MM.1S (cell line): ENCODE data around the gene GPR34.

Experiments used
- DNase-seq: peaks from one replicate; pipeline ENCODE4 v3.0.0-alpha.2; 2015
- H2AFZ ChIP-seq: fragments of 300-600 bp; sonication (generic); 2 replicates; pipeline ENCODE4 v1.6.0; 2016; ENCODE audit warnings: antibody characterized with exemption, low read length
- H3F3A ChIP-seq: fragments of 300-600 bp; sonication (generic); 2 replicates; pipeline ENCODE4 v1.6.1; 2016; ENCODE audit warnings: mild to moderate bottlenecking, antibody characterized with exemption, low read length, moderate library complexity, mixed read lengths; ENCODE audit not compliant: insufficient read depth
- H3K27ac ChIP-seq: fragments of 300-600 bp; sonication (generic); 2 replicates; pipeline ENCODE4 v1.5.1; 2016; ENCODE audit warnings: mild to moderate bottlenecking, low read length
- H3K27me3 ChIP-seq: fragments of 300-600 bp; sonication (generic); replicated peaks from 2 replicates; pipeline ENCODE4 v1.6.0; 2016; ENCODE audit warnings: low read length; ENCODE audit not compliant: insufficient read depth
- H3K36me3 ChIP-seq: fragments of 300-600 bp; sonication (generic); replicated peaks from 2 replicates; pipeline ENCODE4 v1.6.1; 2016; ENCODE audit warnings: mild to moderate bottlenecking, low read length, mixed read lengths; ENCODE audit not compliant: insufficient read depth
- H3K4me1 ChIP-seq: fragments of 300-600 bp; sonication (generic); 2 replicates; pipeline ENCODE4 v1.6.1; 2016; ENCODE audit warnings: low read length, mixed read lengths
- H3K4me2 ChIP-seq: fragments of 300-600 bp; sonication (generic); 2 replicates; pipeline ENCODE4 v1.6.0; 2016; ENCODE audit warnings: low read depth, low read length
- H3K4me3 ChIP-seq: fragments of 300-600 bp; sonication (generic); 2 replicates; pipeline ENCODE4 v1.5.1; 2016; ENCODE audit warnings: low read length, mixed read lengths
- H3K79me2 ChIP-seq: fragments of 300-600 bp; sonication (generic); 2 replicates; pipeline ENCODE4 v1.6.1; 2016; ENCODE audit warnings: mixed run types, low read length, mixed read lengths
- H3K9ac ChIP-seq: fragments of 300-600 bp; sonication (generic); 2 replicates; pipeline ENCODE4 v1.6.1; 2016; ENCODE audit warnings: low read length, mixed read lengths
- H3K9me2 ChIP-seq: fragments of 300-600 bp; sonication (generic); replicated peaks from 2 replicates; pipeline ENCODE4 v1.6.1; 2016; ENCODE audit warnings: mild to moderate bottlenecking, low read length, mixed read lengths; ENCODE audit not compliant: insufficient read depth
- H3K9me3 ChIP-seq: fragments of 300-600 bp; sonication (generic); replicated peaks from 2 replicates; pipeline ENCODE4 v1.6.1; 2016; ENCODE audit warnings: mild to moderate bottlenecking, low read length, mixed read lengths; ENCODE audit not compliant: insufficient read depth
- H4K20me1 ChIP-seq: fragments of 300-600 bp; sonication (generic); 2 replicates; pipeline ENCODE4 v1.6.1; 2016; ENCODE audit warnings: mild to moderate bottlenecking, low read length, moderate library complexity, mixed read lengths; ENCODE audit not compliant: insufficient read depth
- CTCF ChIP-seq: fragments of 300-600 bp; sonication (generic); IDR thresholded peaks from 2 replicates; pipeline ENCODE4 v1.5.1; 2016; ENCODE audit warnings: antibody characterized with exemption, low read length, mixed read lengths
- EZH2 ChIP-seq: fragments of 300-600 bp; sonication (generic); optimal IDR thresholded peaks from 2 replicates; pipeline ENCODE3; 2017; ENCODE audit warnings: low read depth, mild to moderate bottlenecking, antibody characterized with exemption, low read length, mixed read lengths
- EZH2phosphoT487 ChIP-seq: fragments of 300-600 bp; sonication (generic); IDR thresholded peaks from 2 replicates; pipeline ENCODE4 v1.6.1; 2018; ENCODE audit warnings: antibody characterized with exemption, low read length

GPR34 gene

GRCh38 chrX:41708486-41708885 is 19.7 kb downstream of the GPR34 start:
- H3K36me3 ChIP-seq: no peaks in the 10 kb centered on the region
- no peak for DNase-seq
- no peak overlapping the region for H3K4me2 ChIP-seq
- H3K4me3 ChIP-seq: no peak overlapping the region
- TF ChIP-seq EZH2 (no peak), CTCF (no peak), EZH2phosphoT487 (no peak)
- peaks cover 8% of the 10 kb centered on the region for H3K4me1 ChIP-seq
- H3F3A ChIP-seq: no peaks in the 10 kb centered on the region
- H3K27me3 ChIP-seq: no peaks in the 10 kb centered on the region
- H3K9me2 ChIP-seq: no peaks in the 10 kb centered on the region
- H3K9ac ChIP-seq: no peak overlapping the region
- no peaks in the 10 kb centered on the region for H4K20me1 ChIP-seq
- no peak overlapping the region for H3K27ac ChIP-seq
- no peak overlapping the region for H2AFZ ChIP-seq
- H3K79me2 ChIP-seq: no peaks in the 10 kb centered on the region
- H3K9me3 ChIP-seq: no peaks in the 10 kb centered on the region

DNA sequence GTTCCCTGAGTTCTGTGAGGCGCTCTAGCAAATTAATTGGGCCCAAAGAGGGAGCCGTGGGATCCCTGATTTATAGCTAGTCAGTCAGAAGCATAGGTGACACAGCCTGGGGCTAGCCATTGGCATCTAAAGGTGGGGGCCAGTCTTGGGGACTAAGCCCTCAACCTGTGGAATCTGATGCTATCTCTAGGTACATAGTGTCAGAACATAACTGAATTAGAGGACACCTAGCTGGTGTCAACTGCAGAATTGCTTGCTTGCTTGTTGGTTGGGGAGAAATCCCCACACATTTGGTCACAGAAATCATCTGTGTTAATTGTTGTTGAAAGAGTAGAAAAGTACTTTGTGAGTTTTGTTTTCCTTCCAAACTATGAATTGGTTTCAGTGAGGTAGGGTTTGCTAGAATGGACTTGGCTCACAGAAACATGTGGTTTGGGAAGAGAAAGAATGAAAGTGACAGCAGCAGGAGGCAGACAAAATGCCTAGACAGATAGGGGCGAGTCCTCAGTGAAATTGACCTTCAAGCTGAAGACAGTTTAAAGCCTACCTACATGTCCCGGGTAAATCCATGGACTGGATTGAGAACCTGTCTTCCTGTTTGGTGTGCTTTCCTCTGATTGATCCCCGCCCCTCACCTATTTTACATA is 22.4 kb downstream of the GPR34 start:
- no peak overlapping the region for H3K27ac ChIP-seq
- no peaks in the 10 kb centered on the region for H3K27me3 ChIP-seq
- no peak for DNase-seq
- H3K4me1 ChIP-seq: 0 out of 2 replicates have a peak, but pooled peaks cover 1% of the 10 kb centered on the region
- TF ChIP-seq EZH2 (no peak), EZH2phosphoT487 (no peak), CTCF (no peak)
- H3K36me3 ChIP-seq: no peaks in the 10 kb centered on the region
- no peak overlapping the region for H3K4me2 ChIP-seq
- H4K20me1 ChIP-seq: no peaks in the 10 kb centered on the region
- no peak overlapping the region for H3K4me3 ChIP-seq
- no peaks in the 10 kb centered on the region for H3K79me2 ChIP-seq
- H2AFZ ChIP-seq: no peak overlapping the region
- no peaks in the 10 kb centered on the region for H3K9me3 ChIP-seq
- no peaks in the 10 kb centered on the region for H3F3A ChIP-seq
- no peak overlapping the region for H3K9ac ChIP-seq
- H3K9me2 ChIP-seq: no peaks in the 10 kb centered on the region

DNA sequence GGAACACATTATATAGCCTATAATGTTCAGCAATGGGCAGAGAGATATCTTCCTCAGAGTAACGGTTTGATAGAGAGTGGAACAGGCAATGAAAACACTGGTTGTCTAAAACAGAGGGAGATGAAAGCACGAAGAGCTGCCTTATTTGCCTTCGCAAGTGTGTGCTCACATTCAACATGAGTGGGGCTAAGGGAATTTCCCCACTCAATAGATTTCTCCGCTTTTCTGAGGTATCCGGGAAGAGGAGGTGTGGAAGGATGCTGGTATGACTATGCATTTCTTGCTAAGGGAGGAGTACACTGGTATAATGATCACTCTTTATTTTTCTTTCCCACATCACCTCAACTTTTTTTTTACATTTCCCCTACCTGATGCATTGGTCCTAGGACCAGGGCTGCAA is 27.4 kb downstream of the GPR34 start:
- Histone ChIP-seq H3K9ac (no peak overlapping the region), H3K27ac (no peak overlapping the region), H3K9me2 (no peaks in the 10 kb centered on the region), H3K4me3 (no peak overlapping the region), H4K20me1 (no peaks in the 10 kb centered on the region), H3K4me2 (no peak overlapping the region), H2AFZ (no peak overlapping the region), H3K9me3 (no peaks in the 10 kb centered on the region), H3F3A (no peaks in the 10 kb centered on the region), H3K4me1 (no peaks in the 10 kb centered on the region), H3K27me3 (no peaks in the 10 kb centered on the region), H3K36me3 (no peaks in the 10 kb centered on the region), H3K79me2 (no peaks in the 10 kb centered on the region)
- DNase-seq: no peak
- TF ChIP-seq EZH2: no peak
- no peak for TF ChIP-seq EZH2phosphoT487
- TF ChIP-seq CTCF: no peak
